Measurements from ENCODE around the gene STMND1.

GRCh38 chr6:17054647-17055046, 47.2 kb upstream of the STMND1 start:
- TF ChIP-seq CTCF (IDR thresholded peaks at IDR 0.05), result peak in 1 of 6 experiments; percentile 19
- TF ChIP-seq POLR2A (IDR thresholded peaks at IDR 0.05), result no peak
